Subcutaneous abdominal adipose tissue (tissue), 5 donors: Measurements from ENCODE around the gene TYROBP.

Source experiments
- H3K27ac ChIP-seq: one replicate; pipeline ENCODE4 v1.7.0; 2013; ENCODE audit warnings: low read depth, mild to moderate bottlenecking, inconsistent platforms, low read length, moderate library complexity
- H3K27me3 ChIP-seq, 5 donors: one replicate each; pipeline ENCODE4 v1.7.0; 2013; ENCODE audit warnings: low read length in 5 of 5, inconsistent platforms in 1 of 5; ENCODE audit not compliant: control insufficient read depth in 5 of 5, insufficient read depth in 4 of 5
- H3K36me3 ChIP-seq, 5 donors: one replicate each; pipeline ENCODE4 v1.7.0; 2013; ENCODE audit warnings: low read length in 5 of 5; ENCODE audit not compliant: control insufficient read depth in 5 of 5, insufficient read depth in 5 of 5
- H3K4me1 ChIP-seq, 5 donors: one replicate each; pipeline ENCODE4 v1.7.0; 2013; ENCODE audit warnings: low read length in 5 of 5, mild to moderate bottlenecking in 3 of 5, moderate library complexity in 1 of 5; ENCODE audit not compliant: control insufficient read depth in 5 of 5, insufficient read depth in 5 of 5
- H3K4me3 ChIP-seq, 5 donors: one replicate each; pipeline ENCODE4 v1.7.0; 2013; ENCODE audit warnings: low read length in 5 of 5, low read depth in 1 of 5
- H3K9ac ChIP-seq, 5 donors: one replicate each; pipeline ENCODE4 v1.7.0; 2013; ENCODE audit warnings: low read length in 5 of 5, mild to moderate bottlenecking in 4 of 5, moderate library complexity in 3 of 5
- H3K9me3 ChIP-seq, 5 donors: one replicate each; pipeline ENCODE4 v1.7.0; 2013; ENCODE audit warnings: low read length in 5 of 5; ENCODE audit not compliant: control insufficient read depth in 5 of 5
- donor health status: healthy.
- donor health status: healthy.
- donor health status: healthy.
- donor health status: healthy.
- donor health status: healthy.

The TYROBP gene

GRCh38 chr19:35863018-35863417 is 45.1 kb downstream of the TYROBP start:
- Histone ChIP-seq H3K4me1 (peaks cover 0 to 10% (median 7%) of the 10 kb centered on the region in 5 donors), H3K4me3 (no peak overlapping the region), H3K9ac (no peak overlapping the region), H3K27me3 (peaks cover 15 to 51% (median 50%) of the 10 kb centered on the region in 5 donors), H3K36me3 (no peaks in the 10 kb centered on the region), H3K27ac (no peak overlapping the region), H3K9me3 (no peaks in the 10 kb centered on the region)

GRCh38 chr19:35862528-35862927 is 45.6 kb downstream of the TYROBP start:
- H3K4me3 ChIP-seq: no peak overlapping the region
- H3K4me1 ChIP-seq: peaks cover 0 to 9% (median 5%) of the 10 kb centered on the region in 5 donors
- no peaks in the 10 kb centered on the region for H3K36me3 ChIP-seq
- H3K27me3 ChIP-seq: peaks cover 15 to 54% (median 47%) of the 10 kb centered on the region in 5 donors
- H3K27ac ChIP-seq: no peak overlapping the region
- no peaks in the 10 kb centered on the region for H3K9me3 ChIP-seq
- no peak overlapping the region for H3K9ac ChIP-seq

GRCh38 chr19:35861640-35862160 is 46.4 kb downstream of the TYROBP start:
- peaks cover 0 to 15% (median 11%) of the 10 kb centered on the region in 5 donors for H3K4me1 ChIP-seq
- H3K27me3 ChIP-seq: peaks cover 16 to 62% (median 51%) of the 10 kb centered on the region in 5 donors
- H3K27ac ChIP-seq: no peak overlapping the region
- H3K36me3 ChIP-seq: no peaks in the 10 kb centered on the region
- H3K9me3 ChIP-seq: no peaks in the 10 kb centered on the region
- no peak overlapping the region for H3K9ac ChIP-seq
- H3K4me3 ChIP-seq: no peak overlapping the region

GRCh38 chr19:35860818-35861639 is 47.1 kb downstream of the TYROBP start:
- Histone ChIP-seq H3K9me3 (no peaks in the 10 kb centered on the region), H3K36me3 (no peaks in the 10 kb centered on the region), H3K27me3 (peaks cover 23 to 67% (median 54%) of the 10 kb centered on the region in 5 donors), H3K27ac (no peak overlapping the region), H3K4me3 (no peak overlapping the region), H3K9ac (no peak overlapping the region), H3K4me1 (peaks cover 0 to 21% (median 17%) of the 10 kb centered on the region in 5 donors)

- Histone ChIP-seq H3K9ac (no peak overlapping the region), H3K27me3 (peaks cover 29 to 67% (median 56%) of the 10 kb centered on the region in 5 donors)
These were observed 47.7 kb downstream of the TYROBP start for GRCh38 chr19:35860436-35860817.

GRCh38 chr19:35859414-35859813 is 48.7 kb downstream of the TYROBP start:
- Histone ChIP-seq H3K4me1 (peaks cover 0 to 21% (median 17%) of the 10 kb centered on the region in 5 donors), H3K9ac (no peak overlapping the region), H3K4me3 (no peak overlapping the region), H3K27me3 (peaks cover 28 to 77% (median 63%) of the 10 kb centered on the region in 5 donors), H3K9me3 (no peaks in the 10 kb centered on the region), H3K36me3 (no peaks in the 10 kb centered on the region), H3K27ac (no peak overlapping the region)

More at GRCh38 chr19:35860436-35860817, 47.7 kb downstream of the TYROBP start:
- Histone ChIP-seq H3K4me3 (no peak overlapping the region), H3K4me1 (peaks cover 0 to 21% (median 17%) of the 10 kb centered on the region in 5 donors), H3K9me3 (no peaks in the 10 kb centered on the region), H3K36me3 (no peaks in the 10 kb centered on the region), H3K27ac (no peak overlapping the region)

GRCh38 chr19:35858311-35858710 is 49.8 kb downstream of the TYROBP start:
- no peak overlapping the region for H3K4me3 ChIP-seq
- peaks cover 0 to 21% (median 17%) of the 10 kb centered on the region in 5 donors for H3K4me1 ChIP-seq
- no peak overlapping the region for H3K9ac ChIP-seq
- H3K36me3 ChIP-seq: no peaks in the 10 kb centered on the region
- no peak overlapping the region for H3K27ac ChIP-seq
- H3K27me3 ChIP-seq: peaks cover 25 to 78% (median 65%) of the 10 kb centered on the region in 5 donors
- no peaks in the 10 kb centered on the region for H3K9me3 ChIP-seq

- Histone ChIP-seq H3K9ac (peak within 1 kb of the TSS in 2 of 5 donors; percentile 30 to 35), H3K27me3 (peaks cover 29 to 81% (median 65%) of the 10 kb centered on the region in 5 donors)
These were observed 51.4 kb downstream of the TYROBP start, which contains the start of gene KIRREL2 for GRCh38 chr19:35856546-35857149. Gene KIRREL2, plus strand, starts transcription at chr19:35856911. Its CDS starts 209 bp downstream, at chr19:35857120.

More at GRCh38 chr19:35856546-35857149, 51.4 kb downstream of the TYROBP start, which contains the start of gene KIRREL2:
- no peaks in the 10 kb centered on the region for H3K36me3 ChIP-seq
- peaks cover 0 to 21% (median 17%) of the 10 kb centered on the region in 5 donors for H3K4me1 ChIP-seq
- H3K4me3 ChIP-seq: peak within 1 kb of the TSS; percentile 36 to 66 (median 55)
- H3K9me3 ChIP-seq: no peaks in the 10 kb centered on the region
- H3K27ac ChIP-seq: no peak within 1 kb of the TSS
